ENCODE measurements around the gene ST8SIA5. TPM values are rescaled to one million over a fixed set of nuclear protein-coding genes. Genes with fewer than 3 reads are reported as not detected.

ST8SIA5 gene
- total RNA-seq, 1 experiment from 2014 or later, result 0.54 TPM

DNA sequence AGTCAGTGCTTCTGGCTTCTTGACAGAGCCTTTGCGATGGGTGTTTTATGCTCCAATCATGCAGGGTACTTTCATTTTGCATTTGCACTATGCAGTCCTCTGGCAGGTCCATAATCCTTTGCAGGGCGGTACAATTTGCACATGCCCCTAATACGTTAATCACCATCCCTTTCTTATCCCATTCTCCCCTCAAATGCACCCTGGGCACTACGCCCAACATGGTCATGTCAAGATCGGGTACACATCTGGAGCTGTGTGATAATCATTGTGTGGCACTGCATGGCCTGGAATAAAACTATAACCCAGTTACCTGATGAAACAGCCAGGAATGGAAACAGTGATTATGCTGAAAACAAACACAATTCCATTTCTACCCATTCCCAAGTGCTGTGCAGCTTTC, 127.5 kb downstream of the ST8SIA5 start:
- CTCF ChIA-PET, result no interaction called here
- TF ChIP-seq RAD21 (IDR thresholded peaks at IDR 0.05; ENCODE audit: low read depth) (no peak), TCF7L2 (IDR thresholded peaks at IDR 0.05; ENCODE audit: borderline replicate concordance, extremely low read depth, insufficient read depth, insufficient read length) (no peak), ELF1 (IDR thresholded peaks at IDR 0.05; ENCODE audit: borderline replicate concordance, low read depth) (no peak), CBX3 (IDR thresholded peaks at IDR 0.05; ENCODE audit: low read depth) (no peak), CTCF (IDR thresholded peaks at IDR 0.05 in 2 of 3, conservative IDR thresholded peaks at IDR 0.05 in 1 of 3; ENCODE audit: borderline replicate concordance in 1 of 3, insufficient read depth in 1 of 3, low read depth in 2 of 3, low read length in 2 of 3) (no peak), JUND (IDR thresholded peaks at IDR 0.05) (no peak), CEBPB (IDR thresholded peaks at IDR 0.05; ENCODE audit: low read depth) (no peak), POLR2AphosphoS5 (IDR thresholded peaks at IDR 0.05; ENCODE audit: low read depth, low read length) (no peak), SRF (IDR thresholded peaks at IDR 0.05; ENCODE audit: low read depth) (no peak), ZNF274 (IDR thresholded peaks at IDR 0.05; ENCODE audit: low read depth, low read length) (no peak), SIN3A (IDR thresholded peaks at IDR 0.05; ENCODE audit: low read depth) (no peak), ZFX (IDR thresholded peaks at IDR 0.05) (no peak), ZBTB33 (IDR thresholded peaks at IDR 0.05; ENCODE audit: extremely low read depth, insufficient replicate concordance, low read length) (no peak), EZH2 (IDR thresholded peaks at IDR 0.05) (no peak), POLR2A (IDR thresholded peaks at IDR 0.05; ENCODE audit: borderline replicate concordance, extremely low read depth, insufficient read depth, insufficient read length) (no peak), FOSL1 (IDR thresholded peaks at IDR 0.05; ENCODE audit: low read depth) (no peak), EZH2phosphoT487 (IDR thresholded peaks at IDR 0.05; ENCODE audit: borderline replicate concordance) (no peak), SP1 (IDR thresholded peaks at IDR 0.05; ENCODE audit: low read depth) (no peak)
- TF ChIP-seq, protein P1, sequence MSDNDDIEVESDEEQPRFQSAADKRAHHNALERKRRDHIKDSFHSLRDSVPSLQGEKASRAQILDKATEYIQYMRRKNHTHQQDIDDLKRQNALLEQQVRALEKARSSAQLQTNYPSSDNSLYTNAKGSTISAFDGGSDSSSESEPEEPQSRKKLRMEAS (IDR thresholded peaks at IDR 0.05), result no peak
- TF ChIP-seq, protein P2, sequence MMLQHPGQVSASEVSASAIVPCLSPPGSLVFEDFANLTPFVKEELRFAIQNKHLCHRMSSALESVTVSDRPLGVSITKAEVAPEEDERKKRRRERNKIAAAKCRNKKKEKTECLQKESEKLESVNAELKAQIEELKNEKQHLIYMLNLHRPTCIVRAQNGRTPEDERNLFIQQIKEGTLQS (IDR thresholded peaks at IDR 0.05), result no peak

More for the DNA sequence above, 127.5 kb downstream of the ST8SIA5 start:
- ChIA-PET RAD21 (ENCODE audit: low non-redundant PET in 1 of 2, low total read pairs in 2 of 2, uncharacterized antibody in 2 of 2, unreplicated experiment in 2 of 2) (no interaction called here), POLR2A (no interaction called here)
- Histone ChIP-seq H3K27ac (ENCODE audit: low read depth, low read length) (no peak overlapping the region), H3K9me2 (ENCODE audit: insufficient read depth) (no peaks in the 10 kb centered on the region), H3K4me1 (ENCODE audit: control insufficient read depth in 1 of 2, insufficient read depth in 2 of 2, low read length in 2 of 2) (peaks cover 0 to 8% of the 10 kb centered on the region in 2 experiments; a peak in 2 of 4 replicates), H3K9ac (ENCODE audit: low read length) (no peak overlapping the region), H2AFZ (ENCODE audit: low read depth, low read length, poor library complexity, severe bottlenecking) (no peak overlapping the region), H4K20me1 (ENCODE audit: insufficient read depth) (no peaks in the 10 kb centered on the region), H3K27me3 (ENCODE audit: insufficient read depth, low read length) (peaks cover 38% of the 10 kb centered on the region), H3K4me2 (ENCODE audit: low read length) (no peak overlapping the region), H3K36me3 (ENCODE audit: control insufficient read depth in 1 of 2, insufficient read depth in 2 of 2, low read length in 2 of 2) (no peaks in the 10 kb centered on the region), H3K4me3 (replicated peaks in 1 of 2; ENCODE audit: low read depth in 1 of 2, low read length in 2 of 2) (no peak overlapping the region), H3K79me2 (ENCODE audit: insufficient read depth, low read length) (no peaks in the 10 kb centered on the region), H3K9me3 (ENCODE audit: control insufficient read depth in 1 of 2, insufficient read depth in 1 of 2, low read depth in 1 of 2, low read length in 2 of 2) (no peaks in the 10 kb centered on the region)
- DNase-seq (ENCODE audit: low read depth, low spot score) (no peak), ATAC-seq (no peak)
- BruUV-seq (replicated peaks), result no TSS peak
- intact Hi-C loops (cut with micrococcal nuclease), result no loop called here

Data from HCT116 (cell line).